Tibial artery (tissue), 4 donors: ENCODE measurements around the gene TBC1D8.

ENCODE experiments used
- DNase-seq, 2 donors: peaks; one replicate each; pipeline ENCODE4 v3.0.0-alpha.2; 2019
- H3K27ac ChIP-seq, 2 donors: fragments of 200-600 bp; sonication (generic) in 1 of 2; 1 replicate in 1 of 2; 2 replicates in 1 of 2; pipeline ENCODE4 v1.5.1; 2018 to 2019; ENCODE audit warnings: mild to moderate bottlenecking in 1 of 2
- H3K27me3 ChIP-seq, 2 donors: fragments of 200-600 bp; sonication (generic) in 1 of 2; one replicate each; pipeline versions ENCODE4 v1.5.1 to v1.6.0; 2016 to 2019
- H3K36me3 ChIP-seq, 3 donors: fragments of 200-600 bp; sonication (generic) in 2 of 3; one replicate each; pipeline ENCODE4 v1.5.1; 2016 to 2019; ENCODE audit warnings: mild to moderate bottlenecking in 2 of 3
- H3K4me1 ChIP-seq, 4 donors: fragments of 200-600 bp; sonication (generic) in 2 of 4; 1 replicate in 3 of 4; 2 replicates in 1 of 4; pipeline ENCODE4 v1.5.1; 2016 to 2019
- H3K4me3 ChIP-seq, 2 donors: fragments of 200-600 bp; sonication (generic) in 1 of 2; 1 replicate in 1 of 2; 2 replicates in 1 of 2; pipeline ENCODE4 v1.5.1; 2018 to 2019; ENCODE audit warnings: mild to moderate bottlenecking in 2 of 2
- H3K9me3 ChIP-seq, 3 donors: fragments of 200-600 bp; sonication (generic) in 1 of 3; one replicate each; pipeline ENCODE4 v1.5.1; 2016 to 2019
- intact Hi-C: fragments of 100-400 bp; cut with DNase I; formaldehyde crosslinking; loops from one replicate; pipeline ENCODE4 v1.15.0; 2023; ENCODE audit warnings: low total_unique reads
- TF ChIP-seq, protein P1 (sequence below), 2 experiments: fragments of 200-600 bp in 1 of 2; fragments of 450-650 bp in 1 of 2; IDR thresholded peaks; one replicate each; pipeline ENCODE4 v1.5.1; 2017 to 2019; ENCODE audit warnings: antibody characterized with exemption in 2 of 2, mild to moderate bottlenecking in 1 of 2, moderate library complexity in 1 of 2

The TBC1D8 gene

GRCh38 chr2:101018934-101019333 lies 132.2 kb downstream of the TBC1D8 start:
- no peak for DNase-seq
- Histone ChIP-seq H3K4me3 (no peak overlapping the region), H3K9me3 (no peaks in the 10 kb centered on the region), H3K4me1 (no peaks in the 10 kb centered on the region), H3K36me3 (peaks cover 18 to 39% (median 34%) of the 10 kb centered on the region in 3 donors), H3K27me3 (no peaks in the 10 kb centered on the region), H3K27ac (no peak overlapping the region)
- intact Hi-C loops, result no loop called here
- TF ChIP-seq, protein P1, sequence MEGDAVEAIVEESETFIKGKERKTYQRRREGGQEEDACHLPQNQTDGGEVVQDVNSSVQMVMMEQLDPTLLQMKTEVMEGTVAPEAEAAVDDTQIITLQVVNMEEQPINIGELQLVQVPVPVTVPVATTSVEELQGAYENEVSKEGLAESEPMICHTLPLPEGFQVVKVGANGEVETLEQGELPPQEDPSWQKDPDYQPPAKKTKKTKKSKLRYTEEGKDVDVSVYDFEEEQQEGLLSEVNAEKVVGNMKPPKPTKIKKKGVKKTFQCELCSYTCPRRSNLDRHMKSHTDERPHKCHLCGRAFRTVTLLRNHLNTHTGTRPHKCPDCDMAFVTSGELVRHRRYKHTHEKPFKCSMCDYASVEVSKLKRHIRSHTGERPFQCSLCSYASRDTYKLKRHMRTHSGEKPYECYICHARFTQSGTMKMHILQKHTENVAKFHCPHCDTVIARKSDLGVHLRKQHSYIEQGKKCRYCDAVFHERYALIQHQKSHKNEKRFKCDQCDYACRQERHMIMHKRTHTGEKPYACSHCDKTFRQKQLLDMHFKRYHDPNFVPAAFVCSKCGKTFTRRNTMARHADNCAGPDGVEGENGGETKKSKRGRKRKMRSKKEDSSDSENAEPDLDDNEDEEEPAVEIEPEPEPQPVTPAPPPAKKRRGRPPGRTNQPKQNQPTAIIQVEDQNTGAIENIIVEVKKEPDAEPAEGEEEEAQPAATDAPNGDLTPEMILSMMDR (IDR thresholded peaks at IDR 0.05), result no peak

- no peaks in the 10 kb centered on the region for H3K4me1 ChIP-seq
- intact Hi-C loops, result no loop called here
- peaks cover 18 to 39% (median 34%) of the 10 kb centered on the region in 3 donors for H3K36me3 ChIP-seq
- no peaks in the 10 kb centered on the region for H3K9me3 ChIP-seq
- H3K27ac ChIP-seq, result no peak overlapping the region
- no peaks in the 10 kb centered on the region for H3K27me3 ChIP-seq
- H3K4me3 ChIP-seq, result no peak overlapping the region
- no peak for DNase-seq
- TF ChIP-seq, protein P1 (IDR thresholded peaks at IDR 0.05), result no peak
These were observed 133.8 kb downstream of the TBC1D8 start for GRCh38 chr2:101017371-101017770.

DNA sequence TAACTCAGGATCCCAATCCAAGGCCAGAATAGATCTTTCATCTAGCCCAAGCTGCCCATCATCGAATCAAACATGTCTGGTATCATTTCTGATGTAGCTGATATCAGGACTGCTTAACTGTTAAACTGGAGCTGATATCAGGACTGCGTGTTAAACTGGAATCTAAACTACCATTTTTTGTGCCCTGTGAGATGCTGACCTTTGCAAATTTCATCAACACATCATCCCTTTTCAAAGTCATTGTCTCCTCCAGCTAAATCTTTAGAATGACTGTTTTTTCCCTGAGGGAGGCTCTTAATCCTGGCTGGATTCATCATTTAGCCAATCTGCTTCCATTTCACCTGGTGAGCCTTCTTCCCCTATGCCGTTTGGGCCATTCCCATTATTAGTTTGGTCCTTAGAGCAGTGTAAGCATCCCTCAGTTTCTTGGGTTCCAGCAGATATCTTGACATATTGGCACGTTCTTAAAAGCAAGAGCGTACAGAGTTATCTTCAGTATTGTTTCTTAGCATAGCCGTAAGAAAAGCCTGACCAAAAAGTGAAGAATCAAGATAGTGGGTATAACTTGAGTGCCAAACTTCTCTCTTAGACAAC lies 136.8 kb downstream of the TBC1D8 start:
- no peaks in the 10 kb centered on the region for H3K9me3 ChIP-seq
- no peak overlapping the region for H3K27ac ChIP-seq
- TF ChIP-seq, protein P1 (IDR thresholded peaks at IDR 0.05), result no peak
- no peaks in the 10 kb centered on the region for H3K4me1 ChIP-seq
- no peak overlapping the region for H3K4me3 ChIP-seq
- peaks cover 22 to 35% (median 22%) of the 10 kb centered on the region in 3 donors for H3K36me3 ChIP-seq
- intact Hi-C loops, result no loop called here
- no peak for DNase-seq
- no peaks in the 10 kb centered on the region for H3K27me3 ChIP-seq

GRCh38 chr2:101012706-101013181 lies 138.4 kb downstream of the TBC1D8 start:
- no peak for DNase-seq
- no peaks in the 10 kb centered on the region for H3K4me1 ChIP-seq
- H3K9me3 ChIP-seq, result no peaks in the 10 kb centered on the region
- H3K4me3 ChIP-seq, result no peak overlapping the region
- no peak overlapping the region for H3K27ac ChIP-seq
- no peaks in the 10 kb centered on the region for H3K27me3 ChIP-seq
- intact Hi-C loops, result loop anchor here (2.0 kb wide), 1 partner anchor 194 kb away; no protein-coding TSS in a partner anchor
- H3K36me3 ChIP-seq, result peaks cover 16 to 42% (median 21%) of the 10 kb centered on the region in 3 donors
- TF ChIP-seq, protein P1 (IDR thresholded peaks at IDR 0.05), result peak; percentile 83 to 84

GRCh38 chr2:101012054-101012705 lies 139.0 kb downstream of the TBC1D8 start:
- no peaks in the 10 kb centered on the region for H3K27me3 ChIP-seq
- TF ChIP-seq, protein P1 (IDR thresholded peaks at IDR 0.05), result no peak
- H3K36me3 ChIP-seq, result peaks cover 21 to 42% (median 27%) of the 10 kb centered on the region in 3 donors
- no peaks in the 10 kb centered on the region for H3K4me1 ChIP-seq
- intact Hi-C loops, result loop anchor here (2.0 kb wide), 1 partner anchor 195 kb away; no protein-coding TSS in a partner anchor
- DNase-seq, result no peak
- H3K27ac ChIP-seq, result no peak overlapping the region
- no peak overlapping the region for H3K4me3 ChIP-seq
- H3K9me3 ChIP-seq, result no peaks in the 10 kb centered on the region
